HEK293T (cell line): ENCODE results near the gene ATP6V1G3.

Experiments used
- CTCF ChIA-PET: fragments of 350-600 bp; formaldehyde crosslinking; extraction: SDS; loops from one replicate; lab custom pipeline; 2021; ENCODE audit warnings: antibody characterized with exemption, inconsistent platforms; lab: Yijun Ruan, JAX
- POLR2A ChIA-PET: fragments of 350-600 bp; formaldehyde crosslinking; extraction: SDS; loops from one replicate; lab custom pipeline; 2020; ENCODE audit warnings: antibody characterized with exemption, inconsistent platforms; lab: Yijun Ruan, JAX
- DNase-seq: peaks from one replicate; pipeline ENCODE4 v3.0.0; 2012; ENCODE audit warnings: mixed read lengths; ENCODE audit errors: extremely low spot score
- ARNT ChIP-seq: fragments of 450-650 bp; IDR thresholded peaks from 2 replicates; pipeline ENCODE4 v1.6.1; 2017; ENCODE audit warnings: mild to moderate bottlenecking
- BHLHE40 ChIP-seq: fragments of 450-650 bp; IDR thresholded peaks from 2 replicates; pipeline ENCODE4 v1.6.1; 2016; ENCODE audit warnings: mild to moderate bottlenecking, moderate library complexity, borderline replicate concordance
- CTBP1 ChIP-seq: fragments of 450-650 bp; IDR thresholded peaks from 2 replicates; pipeline ENCODE4 v1.6.1; 2016; ENCODE audit warnings: borderline replicate concordance
- ELF4 ChIP-seq: fragments of 450-650 bp; IDR thresholded peaks from 2 replicates; pipeline ENCODE4 v1.6.1; 2017; ENCODE audit warnings: antibody characterized with exemption
- FOXA1 ChIP-seq: fragments of 450-650 bp; IDR thresholded peaks from 2 replicates; pipeline ENCODE4 v1.6.1; 2016; ENCODE audit warnings: mild to moderate bottlenecking
- FOXK2 ChIP-seq: fragments of 450-650 bp; IDR thresholded peaks from 2 replicates; pipeline ENCODE4 v1.6.1; 2016; ENCODE audit warnings: mild to moderate bottlenecking
- FOXM1 ChIP-seq: fragments of 450-650 bp; IDR thresholded peaks from 2 replicates; pipeline ENCODE4 v1.6.1; 2017; ENCODE audit warnings: mild to moderate bottlenecking, borderline replicate concordance
- HDGF ChIP-seq: fragments of 450-650 bp; IDR thresholded peaks from 2 replicates; pipeline ENCODE4 v1.6.1; 2017; ENCODE audit warnings: antibody characterized with exemption, borderline replicate concordance
- L3MBTL2 ChIP-seq: fragments of 450-650 bp; conservative IDR thresholded peaks from 2 replicates; pipeline ENCODE4 v1.6.1; 2016; ENCODE audit warnings: mild to moderate bottlenecking
- LEF1 ChIP-seq: fragments of 450-650 bp; IDR thresholded peaks from 2 replicates; pipeline ENCODE4 v1.6.1; 2017; ENCODE audit warnings: mild to moderate bottlenecking, borderline replicate concordance
- NFRKB ChIP-seq: fragments of 450-650 bp; IDR thresholded peaks from 2 replicates; pipeline ENCODE4 v1.6.1; 2016; ENCODE audit warnings: mild to moderate bottlenecking, moderate library complexity
- SP1 ChIP-seq: fragments of 450-650 bp; IDR thresholded peaks from 2 replicates; pipeline ENCODE4 v1.6.1; 2017
- SUZ12 ChIP-seq: fragments of 450-650 bp; IDR thresholded peaks from 2 replicates; pipeline ENCODE4 v1.6.1; 2016; ENCODE audit warnings: mild to moderate bottlenecking
- TARDBP ChIP-seq: fragments of 450-650 bp; IDR thresholded peaks from 2 replicates; pipeline ENCODE4 v1.6.1; 2016
- ZNF384 ChIP-seq: fragments of 450-650 bp; IDR thresholded peaks from 2 replicates; pipeline ENCODE4 v1.6.1; 2016
- TF ChIP-seq, protein P1 (sequence below): fragments of 450-650 bp; IDR thresholded peaks from 2 replicates; pipeline ENCODE4 v1.6.1; 2016

The ATP6V1G3 gene

DNA sequence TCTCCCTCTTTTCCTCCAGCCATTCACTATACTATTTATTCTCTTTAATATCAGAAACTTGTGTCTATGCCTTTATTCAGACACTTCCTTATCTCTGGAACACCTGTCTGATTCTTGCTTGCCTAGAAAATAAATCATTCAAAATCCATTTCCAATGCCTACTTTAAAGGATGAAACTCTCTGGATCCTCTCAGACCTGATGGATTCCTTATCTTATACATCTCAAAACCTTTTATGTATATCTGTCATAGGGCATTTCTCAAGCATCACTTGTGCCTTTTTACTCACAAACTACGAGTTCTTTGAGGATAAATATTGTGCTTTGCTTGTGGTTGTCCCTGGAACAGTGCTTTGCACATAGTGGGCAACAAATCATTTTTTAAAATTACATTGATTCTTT lies 3.8 kb upstream of the ATP6V1G3 start:
- DNase-seq = no peak
- POLR2A ChIA-PET = no interaction called here
- TF ChIP-seq FOXM1 (no peak), CTBP1 (no peak)
- CTCF ChIA-PET = no interaction called here

DNA sequence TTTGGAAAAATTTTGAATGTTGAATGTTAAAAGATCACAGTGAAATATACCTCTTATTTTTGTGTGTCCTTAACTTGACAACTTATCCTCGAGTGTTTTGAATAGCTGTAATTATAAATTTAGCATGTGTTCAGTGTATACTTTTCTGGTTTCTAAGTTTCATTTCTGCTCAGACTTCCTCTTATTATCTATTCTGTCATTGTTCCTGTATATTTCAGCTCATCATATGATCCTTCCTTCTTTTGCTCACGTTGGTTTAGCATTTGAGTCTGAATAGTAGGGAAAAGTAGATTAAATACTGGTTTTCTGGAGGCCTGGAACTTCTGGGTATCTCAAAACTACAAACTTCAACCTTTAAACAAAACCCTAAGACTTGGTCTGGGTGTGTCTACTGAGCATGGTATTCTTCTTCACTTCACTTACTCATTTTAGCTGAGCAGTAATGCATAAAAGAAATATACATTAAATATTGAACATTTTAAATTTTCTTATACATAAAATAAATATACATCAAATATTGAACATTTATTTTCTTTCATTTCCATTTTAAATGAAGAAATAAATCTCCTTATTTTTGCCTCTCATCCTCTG lies 3.3 kb upstream of the ATP6V1G3 start:
- DNase-seq = no peak
- POLR2A ChIA-PET = no interaction called here
- TF ChIP-seq ZNF384 = no peak
- TF ChIP-seq FOXM1 = no peak
- TF ChIP-seq TARDBP = no peak
- TF ChIP-seq BHLHE40 = no peak
- no peak for TF ChIP-seq HDGF
- no peak for TF ChIP-seq SUZ12
- no peak for TF ChIP-seq CTBP1
- no peak for TF ChIP-seq NFRKB
- TF ChIP-seq SP1 = no peak
- CTCF ChIA-PET = no interaction called here

DNA sequence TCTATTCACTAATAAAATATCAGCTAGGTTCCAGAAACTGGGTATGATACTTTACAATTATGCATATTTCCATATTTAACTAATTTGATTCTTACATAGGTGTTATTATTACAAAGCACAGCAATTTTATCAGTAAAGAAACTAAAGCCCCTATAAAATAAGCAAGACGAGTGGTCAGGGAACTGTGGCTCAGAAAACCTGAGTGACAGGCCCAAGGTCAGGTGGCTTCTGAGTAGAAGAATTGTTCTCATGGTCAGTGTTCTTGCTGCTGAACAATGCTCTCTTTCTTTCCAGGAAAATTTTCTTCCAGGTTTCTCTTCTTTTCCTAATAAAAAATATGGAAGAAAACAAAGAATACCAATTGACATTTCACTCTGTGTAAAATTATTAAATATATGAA lies 2.2 kb upstream of the ATP6V1G3 start:
- no peak for DNase-seq
- no peak for TF ChIP-seq BHLHE40
- no peak for TF ChIP-seq FOXM1
- TF ChIP-seq, protein P1, sequence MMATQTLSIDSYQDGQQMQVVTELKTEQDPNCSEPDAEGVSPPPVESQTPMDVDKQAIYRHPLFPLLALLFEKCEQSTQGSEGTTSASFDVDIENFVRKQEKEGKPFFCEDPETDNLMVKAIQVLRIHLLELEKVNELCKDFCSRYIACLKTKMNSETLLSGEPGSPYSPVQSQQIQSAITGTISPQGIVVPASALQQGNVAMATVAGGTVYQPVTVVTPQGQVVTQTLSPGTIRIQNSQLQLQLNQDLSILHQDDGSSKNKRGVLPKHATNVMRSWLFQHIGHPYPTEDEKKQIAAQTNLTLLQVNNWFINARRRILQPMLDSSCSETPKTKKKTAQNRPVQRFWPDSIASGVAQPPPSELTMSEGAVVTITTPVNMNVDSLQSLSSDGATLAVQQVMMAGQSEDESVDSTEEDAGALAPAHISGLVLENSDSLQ = peak; percentile 35; the same call in 1 of the 2 replicates
- TF ChIP-seq ZNF384 = no peak
- no peak for TF ChIP-seq FOXK2
- ChIA-PET CTCF (no interaction called here), POLR2A (no interaction called here)

DNA sequence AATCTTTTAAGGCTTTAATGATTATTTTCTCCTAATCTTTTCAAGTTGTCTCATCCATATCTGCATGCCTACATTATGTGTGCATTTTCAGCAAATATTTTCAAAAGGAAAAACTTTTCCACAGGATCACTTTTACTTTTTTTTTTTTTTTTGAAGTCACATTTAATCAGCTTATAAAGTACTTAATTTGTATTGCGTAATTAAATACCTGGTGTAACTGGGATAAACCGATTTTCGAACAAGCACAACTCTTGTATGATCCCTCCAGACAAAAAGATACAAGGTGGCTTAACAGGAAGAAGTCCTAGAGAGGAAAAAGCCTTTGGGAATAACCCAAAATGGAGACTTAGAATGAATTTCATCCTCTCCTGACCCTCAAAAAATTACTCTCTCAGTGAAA lies 1.3 kb upstream of the ATP6V1G3 start:
- ChIA-PET POLR2A (no interaction called here), CTCF (no interaction called here)

DNA sequence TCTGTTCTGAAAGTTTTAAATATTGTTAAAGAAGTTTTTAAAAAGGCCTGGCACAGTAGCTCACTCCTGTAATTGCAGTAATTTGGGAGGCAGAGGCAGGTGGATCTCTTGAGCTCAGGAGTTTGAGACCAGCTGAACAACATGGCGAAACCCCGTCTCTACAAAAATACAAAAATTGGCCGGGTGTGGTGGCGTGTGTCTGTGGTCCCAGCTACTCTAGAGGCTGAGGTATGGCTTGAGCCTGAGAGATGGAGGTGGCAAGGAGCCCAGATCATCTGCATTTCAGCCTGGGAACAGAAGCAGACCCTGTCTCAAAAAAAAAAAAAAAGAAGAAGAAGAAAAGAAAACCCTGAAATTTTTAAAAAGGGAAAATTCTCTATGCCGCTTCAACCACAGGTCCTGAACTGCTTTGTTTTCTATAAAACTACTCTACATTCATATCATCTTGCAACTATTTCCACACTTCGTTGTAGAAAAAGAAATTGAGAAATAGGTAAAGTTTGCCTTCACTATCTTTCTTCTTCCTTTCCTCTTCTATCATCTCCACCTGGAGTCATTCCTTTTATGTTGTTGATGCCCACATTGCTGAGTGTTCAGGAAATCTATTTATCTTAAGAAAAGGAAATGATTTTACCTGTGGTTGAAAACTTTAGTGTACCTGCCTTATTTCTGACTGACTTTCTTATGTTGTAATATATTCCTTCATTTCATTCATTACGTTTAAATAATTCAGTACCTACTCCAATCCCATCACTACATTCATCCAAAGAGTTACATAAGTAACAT lies 1.7 kb downstream of the ATP6V1G3 start:
- ChIA-PET CTCF (no interaction called here), POLR2A (no interaction called here)
- TF ChIP-seq SP1 (no peak), ZNF384 (no peak), ARNT (no peak), L3MBTL2 (no peak), LEF1 (no peak), TARDBP (no peak), BHLHE40 (no peak), FOXM1 (no peak), FOXK2 (no peak), ELF4 (no peak)
- TF ChIP-seq, protein P1 = no peak
- DNase-seq = no peak

More for the DNA sequence above, 1.3 kb upstream of the ATP6V1G3 start:
- TF ChIP-seq FOXK2 = no peak
- no peak for TF ChIP-seq ARNT
- TF ChIP-seq NFRKB = no peak
- TF ChIP-seq, protein P1 = no peak
- TF ChIP-seq BHLHE40 = no peak
- no peak for TF ChIP-seq L3MBTL2
- TF ChIP-seq ELF4 = no peak
- no peak for TF ChIP-seq TARDBP
- DNase-seq = no peak

DNA sequence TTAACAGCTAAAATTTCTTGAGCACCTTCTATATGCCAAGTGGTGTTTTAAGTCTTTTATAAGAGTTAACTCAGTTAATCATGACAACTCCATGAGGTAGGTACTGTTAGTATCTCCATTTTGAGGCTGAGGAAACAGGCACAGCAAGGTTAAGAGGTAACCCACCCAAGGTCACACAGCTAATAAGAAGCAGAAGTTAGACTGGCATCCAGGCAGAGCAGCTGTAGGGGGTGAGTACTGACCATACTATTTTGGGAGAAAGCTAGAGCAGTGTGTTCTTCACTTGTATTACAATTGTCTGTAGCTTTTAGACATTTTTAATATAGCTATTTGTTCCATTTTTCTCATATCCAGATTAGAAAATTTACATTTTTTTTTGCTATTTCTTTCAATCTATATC lies 4.8 kb downstream of the ATP6V1G3 start:
- CTCF ChIA-PET = no interaction called here
- TF ChIP-seq NFRKB (no peak), ELF4 (no peak), SP1 (no peak), SUZ12 (no peak), FOXK2 (no peak), ARNT (no peak), BHLHE40 (no peak), HDGF (no peak), FOXA1 (no peak), L3MBTL2 (no peak), FOXM1 (no peak), ZNF384 (no peak), CTBP1 (no peak), LEF1 (no peak), TARDBP (no peak)
- TF ChIP-seq, protein P1 = no peak
- no peak for DNase-seq
- POLR2A ChIA-PET = no interaction called here
